GOT3 (cell line): ENCODE data around the gene NPC2.
"Not testable (repeated sequence)": the region's sequence is repeated elsewhere in the genome, so short reads cannot be mapped to it uniquely, and the experiment has no call there.

Experiments used
- DNase-seq: peaks from one replicate; lab custom pipeline; 2025; ENCODE audit warnings: mixed read lengths; lab: John Stamatoyannopoulos, UW

Gene NPC2

GRCh38 chr14:74469548-74470518, 23.3 kb downstream of the NPC2 start:
- DNase-seq: no peak

GRCh38 chr14:74468513-74468912, 24.6 kb downstream of the NPC2 start:
- DNase-seq: no peak

GRCh38 chr14:74465335-74465734, 27.8 kb downstream of the NPC2 start:
- DNase-seq: no peak

GRCh38 chr14:74464785-74465184, 28.3 kb downstream of the NPC2 start:
- no peak for DNase-seq

- DNase-seq: no peak
Measured at GRCh38 chr14:74463697-74464096, 29.4 kb downstream of the NPC2 start.

- no peak for DNase-seq
Measured at GRCh38 chr14:74462993-74463392, 30.1 kb downstream of the NPC2 start.

- no peak for DNase-seq
Measured at GRCh38 chr14:74459976-74460375, 33.1 kb downstream of the NPC2 start.

- DNase-seq: no peak
Measured at GRCh38 chr14:74459289-74459946, 33.7 kb downstream of the NPC2 start.

- DNase-seq: no peak
Measured at GRCh38 chr14:74457565-74457895, 35.6 kb downstream of the NPC2 start.

- no peak for DNase-seq
Measured at GRCh38 chr14:74456684-74457564, 36.2 kb downstream of the NPC2 start.

GRCh38 chr14:74454397-74454796, 38.7 kb downstream of the NPC2 start:
- DNase-seq: not testable (repeated sequence)

- DNase-seq: no peak
Measured at GRCh38 chr14:74444866-74445265, 48.2 kb downstream of the NPC2 start.

GRCh38 chr14:74442757-74443156, 50.3 kb downstream of the NPC2 start:
- no peak for DNase-seq

- no peak for DNase-seq
Measured at GRCh38 chr14:74441113-74441512, 52.0 kb downstream of the NPC2 start.

- DNase-seq: no peak
Measured at GRCh38 chr14:74438351-74438915, 54.7 kb downstream of the NPC2 start.

- no peak for DNase-seq
Measured at GRCh38 chr14:74437496-74438053, 55.5 kb downstream of the NPC2 start.

- DNase-seq: no peak
Measured at GRCh38 chr14:74434294-74434693, 58.8 kb downstream of the NPC2 start.

GRCh38 chr14:74429991-74430390, 63.1 kb downstream of the NPC2 start:
- DNase-seq: no peak
